GM12865 (cell line): ENCODE results near the gene INSC.

Source experiments
- DNase-seq: peaks from one replicate; pipeline ENCODE4 v3.0.0; 2010; ENCODE audit warnings: low read depth
- H3K4me3 ChIP-seq: 2 replicates; pipeline ENCODE4 v1.5.1; 2011; ENCODE audit warnings: mild to moderate bottlenecking, low read depth, low read length, control low read depth
- CTCF ChIP-seq: IDR thresholded peaks from 2 replicates; pipeline ENCODE4 v1.5.1; 2011; ENCODE audit warnings: low read length, control low read depth, low read depth, inconsistent platforms; ENCODE audit not compliant: insufficient read depth; ENCODE audit errors: missing control alignments

The INSC gene

GRCh38 chr11:15139958-15140659 lies 25.4 kb downstream of the INSC start:
- DNase-seq, result no peak
- TF ChIP-seq CTCF, result no peak
- H3K4me3 ChIP-seq, result no peak overlapping the region

GRCh38 chr11:15141381-15141780 lies 26.7 kb downstream of the INSC start:
- no peak for TF ChIP-seq CTCF
- no peak for DNase-seq
- no peak overlapping the region for H3K4me3 ChIP-seq

- no peak for TF ChIP-seq CTCF
- no peak for DNase-seq
- no peak overlapping the region for H3K4me3 ChIP-seq
Observed at GRCh38 chr11:15142838-15143237, 28.1 kb downstream of the INSC start.

- no peak for DNase-seq
- TF ChIP-seq CTCF, result no peak
- H3K4me3 ChIP-seq, result no peak overlapping the region
Observed at GRCh38 chr11:15143855-15144254, 29.1 kb downstream of the INSC start.

- no peak for TF ChIP-seq CTCF
- no peak for DNase-seq
- H3K4me3 ChIP-seq, result no peak overlapping the region
Observed at GRCh38 chr11:15144347-15144746, 29.6 kb downstream of the INSC start.

GRCh38 chr11:15145151-15145550 lies 30.4 kb downstream of the INSC start:
- H3K4me3 ChIP-seq, result no peak overlapping the region
- no peak for TF ChIP-seq CTCF
- no peak for DNase-seq

GRCh38 chr11:15145615-15146014 lies 30.9 kb downstream of the INSC start:
- no peak for DNase-seq
- no peak for TF ChIP-seq CTCF
- H3K4me3 ChIP-seq, result no peak overlapping the region
